B cell (primary cell): ENCODE data around the gene SLC9A9. TPM values are rescaled to one million over a fixed set of nuclear protein-coding genes. Genes with fewer than 3 reads are reported as not detected.

Experiments
- ATAC-seq: fragments of 200-7000 bp; cut with Tn5 transposase; one replicate; pipeline ENCODE4 v1.10.0; 2021; ENCODE audit warnings: low read depth, mild to moderate bottlenecking, moderate number of reproducible peaks, moderate library complexity
- CTCF ChIA-PET: fragments of 350-600 bp; sonication (Branson Sonifier 250); formaldehyde crosslinking; loops from one replicate; lab custom pipeline; 2021; ENCODE audit warnings: antibody characterized with exemption, inconsistent platforms; lab: Charles Lee
- POLR2A ChIA-PET: fragments of 350-600 bp; sonication (Branson Sonifier 250); formaldehyde crosslinking; loops from one replicate; lab custom pipeline; 2021; ENCODE audit warnings: antibody characterized with exemption; lab: Charles Lee
- DNase-seq: peaks from one replicate; pipeline ENCODE4 v3.0.0; 2013
- H2AFZ ChIP-seq: 2 replicates; pipeline ENCODE4 v1.6.1; 2012; ENCODE audit warnings: mild to moderate bottlenecking, low read depth, low read length; ENCODE audit not compliant: insufficient read depth, poor library complexity, severe bottlenecking
- H3K27ac ChIP-seq, 2 donors: 1 replicate in 1 of 2; 2 replicates in 1 of 2; pipeline ENCODE4 v1.5.1; 2012 to 2013; ENCODE audit warnings: low read length in 2 of 2, mild to moderate bottlenecking in 2 of 2, moderate library complexity in 1 of 2
- H3K27me3 ChIP-seq, 4 experiments: fragments of 200-600 bp in 1 of 4; sonication (generic) in 1 of 4; replicated peaks in 1 of 4; 1 replicate in 2 of 4; 2 replicates in 2 of 4; pipeline versions ENCODE4 v1.6.1 to v1.7.0; 2013 to 2016; ENCODE audit warnings: low read length in 3 of 4, mild to moderate bottlenecking in 2 of 4, mixed read lengths in 1 of 4, moderate library complexity in 1 of 4; ENCODE audit not compliant: insufficient read depth in 4 of 4, control insufficient read depth in 3 of 4; ENCODE audit errors: control extremely low read depth in 1 of 4
- H3K36me3 ChIP-seq, 2 experiments: replicated peaks in 1 of 2; 1 replicate in 1 of 2; 2 replicates in 1 of 2; pipeline versions ENCODE4 v1.6.1 to v1.7.1; 2013; ENCODE audit warnings: low read length in 1 of 2; ENCODE audit not compliant: insufficient read depth in 2 of 2, control insufficient read depth in 1 of 2; ENCODE audit errors: control extremely low read depth in 1 of 2, extremely low read depth in 1 of 2
- H3K4me1 ChIP-seq, 2 donors: fragments of 200-600 bp in 1 of 2; sonication (generic) in 1 of 2; 1 replicate in 1 of 2; 2 replicates in 1 of 2; pipeline versions ENCODE4 v1.5.1 to v1.6.1; 2013 to 2017; ENCODE audit warnings: low read length in 2 of 2; ENCODE audit not compliant: control insufficient read depth in 2 of 2, insufficient read depth in 2 of 2
- H3K4me2 ChIP-seq: replicated peaks from 2 replicates; pipeline ENCODE3; 2012; ENCODE audit warnings: mild to moderate bottlenecking, low read depth, low read length; ENCODE audit not compliant: poor library complexity, severe bottlenecking
- H3K4me3 ChIP-seq, 5 experiments: fragments of 200-600 bp in 1 of 5; sonication (generic) in 1 of 5; 1 replicate in 3 of 5; 2 replicates in 2 of 5; pipeline versions ENCODE4 v1.5.1 to v1.7.0; 2011 to 2016; ENCODE audit warnings: low read length in 4 of 5, mild to moderate bottlenecking in 4 of 5, low read depth in 2 of 5, control low read depth in 1 of 5, moderate library complexity in 1 of 5; ENCODE audit not compliant: insufficient read depth in 1 of 5; ENCODE audit errors: control extremely low read depth in 1 of 5, extremely low read depth in 1 of 5
- H3K79me2 ChIP-seq: fragments of 200-600 bp; sonication (generic); one replicate; pipeline ENCODE4 v1.6.0; 2016; ENCODE audit warnings: low read length; ENCODE audit not compliant: control insufficient read depth, insufficient read depth
- H3K9ac ChIP-seq: fragments of 200-600 bp; sonication (generic); 2 replicates; pipeline ENCODE4 v1.6.1; 2017; ENCODE audit warnings: mild to moderate bottlenecking, low read length, moderate library complexity
- H3K9me3 ChIP-seq, 3 donors: one replicate each; pipeline versions ENCODE4 v1.6.1 to v1.7.1; 2013; ENCODE audit warnings: low read length in 2 of 3; ENCODE audit not compliant: control insufficient read depth in 2 of 3, insufficient read depth in 1 of 3; ENCODE audit errors: control extremely low read depth in 1 of 3
- H4K20me1 ChIP-seq: 2 replicates; pipeline ENCODE4 v1.6.0; 2012; ENCODE audit warnings: mild to moderate bottlenecking, low read length; ENCODE audit not compliant: insufficient read depth, control insufficient read depth, poor library complexity, severe bottlenecking
- H3K27ac Mint-ChIP-seq: one replicate; pipeline ENCODE4 v1.8.0; 2021; ENCODE audit warnings: mixed read lengths
- H3K27me3 Mint-ChIP-seq: one replicate; pipeline ENCODE4 v1.8.0; 2021; ENCODE audit warnings: mixed read lengths
- H3K4me1 Mint-ChIP-seq: one replicate; pipeline ENCODE4 v1.8.0; 2021; ENCODE audit warnings: mixed read lengths
- H3K4me3 Mint-ChIP-seq: one replicate; pipeline ENCODE4 v1.8.0; 2021; ENCODE audit warnings: mixed read lengths
- H3K9me3 Mint-ChIP-seq: one replicate; pipeline ENCODE4 v1.8.0; 2022; ENCODE audit warnings: mixed read lengths; ENCODE audit not compliant: insufficient read depth
- EZH2 ChIP-seq: IDR thresholded peaks from 2 replicates; pipeline ENCODE4 v1.6.1; 2012; ENCODE audit warnings: borderline replicate concordance, low read depth, mild to moderate bottlenecking, moderate library complexity, low read length; ENCODE audit not compliant: insufficient read depth, poor library complexity, severe bottlenecking
- WGBS: methylation state at CpG from one replicate; pipeline ENCODE4 v1.1.5; 2013; ENCODE audit warnings: missing lambda C conversion rate; ENCODE audit not compliant: insufficient coverage; 5-methylcytosine and 5-hydroxymethylcytosine counted together
- intact Hi-C: fragments of 100-400 bp; cut with micrococcal nuclease; formaldehyde crosslinking; loops from one replicate; pipeline ENCODE4 v1.10.0; 2022
- polyA plus RNA-seq: library from polyadenylated mRNA; depleted of rRNA; stranded (reverse); fragments of >200 nt; gene quantifications from 2 replicates; pipeline ENCODE4 v1.2.3, GENCODE V29; 2012
- total RNA-seq, 2 donors: library from RNA; stranded (reverse); fragments of 120-200 nt in 1 of 2; gene quantifications; 1 replicate in 1 of 2; 2 replicates in 1 of 2; pipeline versions ENCODE4 v1.2.3 to v1.2.4, GENCODE V29; 2013 to 2022
- TF ChIP-seq, protein P1 (sequence below): fragments of 200-600 bp; IDR thresholded peaks from one replicate; pipeline ENCODE4 v1.8.0; 2022; ENCODE audit warnings: antibody characterized with exemption, mild to moderate bottlenecking

SLC9A9 gene
- total and polyA plus RNA-seq, 2 donors (not counting 1 experiment from before 2014, with no cell fraction given): 7.7 to 17.3 TPM

DNA sequence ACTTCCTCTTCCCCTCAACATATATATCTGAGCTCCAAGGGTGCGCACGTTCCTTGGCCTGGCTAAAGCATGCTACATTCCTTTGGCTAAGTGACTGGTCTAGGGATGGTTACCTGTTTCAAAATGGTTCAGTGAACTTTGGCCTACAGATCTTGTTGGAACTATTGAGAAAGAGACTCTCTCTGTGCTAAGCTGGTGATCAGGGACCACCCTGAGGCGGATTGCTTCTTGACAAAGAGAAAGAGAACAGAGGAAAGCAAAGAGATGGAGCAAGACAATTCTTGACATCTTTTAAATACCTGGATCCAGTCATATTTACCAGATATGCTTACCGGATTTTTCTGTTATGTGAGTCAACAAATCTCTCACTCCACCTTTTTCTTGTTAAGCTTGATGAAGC lies 605.6 kb downstream of the SLC9A9 start:
- Mint-ChIP-seq H3K27ac (no peak overlapping the region), H3K27me3 (no peaks in the 10 kb centered on the region), H3K4me1 (no peaks in the 10 kb centered on the region), H3K9me3 (no peaks in the 10 kb centered on the region), H3K4me3 (no peak overlapping the region)
- CTCF ChIA-PET: no interaction called here
- POLR2A ChIA-PET: no interaction called here
- intact Hi-C loops: no loop called here
- Histone ChIP-seq H3K9me3 (no peaks in the 10 kb centered on the region), H3K27me3 (no peaks in the 10 kb centered on the region), H3K27ac (no peak overlapping the region), H3K4me3 (no peak overlapping the region), H3K4me2 (no peak overlapping the region), H4K20me1 (no peaks in the 10 kb centered on the region), H3K9ac (no peak overlapping the region), H2AFZ (no peak overlapping the region), H3K79me2 (no peaks in the 10 kb centered on the region), H3K4me1 (no peaks in the 10 kb centered on the region), H3K36me3 (no peaks in the 10 kb centered on the region)
- no CpG with 5 or more reads among the region's 4 CpGs for WGBS
- TF ChIP-seq, protein P1, sequence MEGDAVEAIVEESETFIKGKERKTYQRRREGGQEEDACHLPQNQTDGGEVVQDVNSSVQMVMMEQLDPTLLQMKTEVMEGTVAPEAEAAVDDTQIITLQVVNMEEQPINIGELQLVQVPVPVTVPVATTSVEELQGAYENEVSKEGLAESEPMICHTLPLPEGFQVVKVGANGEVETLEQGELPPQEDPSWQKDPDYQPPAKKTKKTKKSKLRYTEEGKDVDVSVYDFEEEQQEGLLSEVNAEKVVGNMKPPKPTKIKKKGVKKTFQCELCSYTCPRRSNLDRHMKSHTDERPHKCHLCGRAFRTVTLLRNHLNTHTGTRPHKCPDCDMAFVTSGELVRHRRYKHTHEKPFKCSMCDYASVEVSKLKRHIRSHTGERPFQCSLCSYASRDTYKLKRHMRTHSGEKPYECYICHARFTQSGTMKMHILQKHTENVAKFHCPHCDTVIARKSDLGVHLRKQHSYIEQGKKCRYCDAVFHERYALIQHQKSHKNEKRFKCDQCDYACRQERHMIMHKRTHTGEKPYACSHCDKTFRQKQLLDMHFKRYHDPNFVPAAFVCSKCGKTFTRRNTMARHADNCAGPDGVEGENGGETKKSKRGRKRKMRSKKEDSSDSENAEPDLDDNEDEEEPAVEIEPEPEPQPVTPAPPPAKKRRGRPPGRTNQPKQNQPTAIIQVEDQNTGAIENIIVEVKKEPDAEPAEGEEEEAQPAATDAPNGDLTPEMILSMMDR: no peak
- no peak for TF ChIP-seq EZH2
- no peak for DNase-seq
- ATAC-seq: no peak

DNA sequence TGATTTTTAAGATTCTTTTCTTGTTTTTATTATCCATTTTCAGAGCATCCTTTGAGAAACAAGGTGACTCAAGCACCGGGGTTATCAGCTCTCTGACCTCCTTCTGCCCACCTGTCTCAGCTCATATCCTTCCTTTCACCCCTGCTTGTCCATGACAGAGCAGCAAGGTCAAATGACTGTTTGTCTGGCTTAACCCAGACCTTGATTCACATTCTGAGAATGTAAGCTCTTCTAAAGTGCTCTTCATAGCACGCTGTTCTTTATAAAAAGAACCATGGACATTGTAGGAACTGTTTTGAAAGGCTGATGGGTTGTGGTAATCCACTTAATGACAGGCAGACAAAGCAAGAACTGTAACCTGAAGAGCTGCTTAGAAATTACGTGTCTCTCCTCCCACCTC lies 606.2 kb downstream of the SLC9A9 start:
- Histone ChIP-seq H2AFZ (no peak overlapping the region), H3K4me3 (no peak overlapping the region), H3K9ac (no peak overlapping the region), H3K79me2 (no peaks in the 10 kb centered on the region), H3K9me3 (peaks cover 0 to under 1% (median 0%) of the 10 kb centered on the region in 3 donors), H3K4me1 (peaks cover 3 to 4% of the 10 kb centered on the region in 2 donors), H3K36me3 (no peaks in the 10 kb centered on the region), H4K20me1 (no peaks in the 10 kb centered on the region), H3K27me3 (no peaks in the 10 kb centered on the region), H3K27ac (no peak overlapping the region), H3K4me2 (no peak overlapping the region)
- TF ChIP-seq EZH2: no peak
- TF ChIP-seq, protein P1: no peak
- DNase-seq (no peak), ATAC-seq (no peak)
- no peaks in the 10 kb centered on the region for H3K27me3 Mint-ChIP-seq
- WGBS: 67% methylated on average over 3 of the region's 3 CpGs
- H3K27ac Mint-ChIP-seq: no peak overlapping the region
- H3K4me3 Mint-ChIP-seq: no peak overlapping the region
- peaks cover 3% of the 10 kb centered on the region for H3K4me1 Mint-ChIP-seq
- intact Hi-C loops: no loop called here
- CTCF ChIA-PET: no interaction called here
- POLR2A ChIA-PET: no interaction called here
- H3K9me3 Mint-ChIP-seq: no peaks in the 10 kb centered on the region
